GM18511 (cell line): Measurements from ENCODE around the gene PSPC1.
"Not testable (repeated sequence)": the region's sequence is repeated elsewhere in the genome, so short reads cannot be mapped to it uniquely, and the experiment has no call there.

ENCODE experiments used
- ATAC-seq: cut with Tn5 transposase; IDR thresholded peaks from one replicate; pipeline ENCODE4 v1.9.1; 2021; ENCODE audit warnings: mild to moderate bottlenecking, moderate library complexity; ENCODE audit not compliant: unreplicated experiment

The PSPC1 gene

GRCh38 chr13:19766591-19766990 lies 16.2 kb downstream of the PSPC1 start:
- ATAC-seq: no peak

- no peak for ATAC-seq
Measured at GRCh38 chr13:19764237-19764636, 18.5 kb downstream of the PSPC1 start.

GRCh38 chr13:19763618-19764017 lies 19.1 kb downstream of the PSPC1 start:
- ATAC-seq: no peak

- ATAC-seq: no peak
Measured at GRCh38 chr13:19759669-19760068, 23.1 kb downstream of the PSPC1 start.

GRCh38 chr13:19742643-19743042 lies 40.1 kb downstream of the PSPC1 start:
- no peak for ATAC-seq

- ATAC-seq: no peak
Measured at GRCh38 chr13:19737844-19738557, 44.7 kb downstream of the PSPC1 start.

DNA sequence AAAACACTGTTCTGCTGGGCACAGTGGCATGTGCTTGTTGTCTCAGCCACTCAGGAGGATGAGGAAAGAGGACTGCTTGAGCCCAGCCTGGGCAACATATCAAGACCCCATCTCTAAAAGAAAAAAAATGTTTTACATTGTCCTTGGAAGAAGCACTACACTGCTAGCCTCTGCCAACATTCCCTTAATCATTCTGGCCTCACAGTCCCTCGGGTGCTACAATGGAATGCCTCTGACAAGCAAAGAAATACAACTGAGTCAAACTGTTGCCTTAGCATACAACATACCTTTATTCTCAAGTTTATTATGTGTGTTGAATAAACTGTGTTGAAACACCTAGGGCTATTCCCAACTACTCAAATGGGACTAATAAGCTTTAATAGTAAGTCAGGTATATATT lies 56.1 kb downstream of the PSPC1 start:
- ATAC-seq: no peak

- no peak for ATAC-seq
Measured at GRCh38 chr13:19725320-19725719, 57.4 kb downstream of the PSPC1 start.

DNA sequence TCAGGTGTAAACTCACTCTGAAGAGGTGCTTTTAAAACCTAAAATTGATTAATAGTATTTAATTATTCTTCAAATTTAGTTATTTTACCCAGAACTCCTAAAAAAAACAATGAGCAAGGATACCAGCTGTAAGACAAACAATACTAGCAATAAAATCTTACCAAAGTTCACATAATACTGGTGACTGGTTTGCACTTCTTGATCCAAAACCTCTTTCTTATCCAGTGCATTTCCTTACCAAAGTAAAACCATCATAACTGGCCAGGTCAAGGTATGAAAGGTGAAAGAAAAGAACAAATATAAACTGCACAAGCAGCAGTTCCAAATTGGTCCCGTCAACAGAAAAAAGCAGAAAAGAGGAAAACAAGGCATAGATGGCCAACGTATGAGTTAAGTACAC lies 62.7 kb downstream of the PSPC1 start:
- no peak for ATAC-seq

GRCh38 chr13:19713186-19713965 lies 69.4 kb downstream of the PSPC1 start:
- ATAC-seq: no peak

- not testable (repeated sequence) for ATAC-seq
Measured at GRCh38 chr13:19709782-19710181, 73.0 kb downstream of the PSPC1 start.

DNA sequence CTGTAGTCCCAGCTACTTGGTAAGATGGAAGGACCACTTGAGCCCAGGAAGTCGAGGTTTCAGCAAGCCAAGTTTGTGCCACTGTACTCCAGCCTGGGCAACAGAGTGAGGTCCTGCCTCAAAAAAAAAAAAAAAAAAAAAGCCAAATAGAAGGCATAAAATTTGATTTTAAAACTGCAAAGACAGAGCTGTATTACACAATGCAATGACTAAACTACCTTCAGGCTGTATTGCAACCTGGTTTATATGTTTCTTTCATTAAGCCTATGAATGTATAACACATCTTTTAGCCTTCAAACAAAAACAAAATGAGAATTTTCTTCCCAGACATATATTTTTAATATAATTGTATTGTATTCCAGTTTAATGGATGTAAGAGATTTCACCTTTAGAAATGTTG lies 73.7 kb downstream of the PSPC1 start:
- not testable (repeated sequence) for ATAC-seq

DNA sequence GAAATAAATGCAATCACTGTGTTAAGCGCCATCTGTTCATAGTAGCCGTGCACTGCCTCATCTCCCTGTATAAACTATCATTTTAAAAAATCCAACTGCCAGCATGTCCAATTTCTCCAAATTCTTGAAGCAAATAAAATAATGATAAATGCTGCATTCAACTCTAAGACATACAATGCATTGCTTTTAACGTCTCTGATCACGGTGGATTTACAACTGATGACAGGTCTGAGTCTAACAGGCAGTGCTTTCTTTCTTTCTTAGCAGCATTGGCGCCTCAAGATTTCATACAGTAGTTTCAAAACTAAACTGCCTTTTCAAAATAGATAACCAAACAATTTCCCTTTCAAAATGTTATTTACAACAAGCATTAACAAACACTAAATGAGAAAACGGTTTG lies 78.5 kb downstream of the PSPC1 start:
- not testable (repeated sequence) for ATAC-seq

- ATAC-seq: not testable (repeated sequence)
Measured at GRCh38 chr13:19701619-19702018, 81.1 kb downstream of the PSPC1 start.

- ATAC-seq: not testable (repeated sequence)
Measured at GRCh38 chr13:19700963-19701362, 81.8 kb downstream of the PSPC1 start.

DNA sequence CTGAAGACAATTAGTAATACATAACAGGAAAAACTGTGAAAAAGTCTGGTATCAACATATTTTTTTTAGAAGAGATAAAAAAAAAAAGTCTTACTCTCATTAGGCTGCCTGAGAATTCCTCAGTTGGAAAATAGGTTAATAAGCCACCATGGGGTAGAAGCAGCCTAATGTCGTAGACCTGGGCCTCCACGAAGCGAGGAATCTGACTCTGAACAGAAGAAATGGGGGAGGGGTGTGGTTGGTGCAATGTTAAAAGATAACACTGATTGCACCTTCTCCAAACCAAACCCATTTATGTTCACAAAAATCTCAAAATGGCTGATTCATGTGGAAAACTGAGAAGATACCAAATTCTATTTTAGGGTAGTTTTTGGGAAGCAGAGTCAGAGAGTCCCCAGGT lies 86.9 kb downstream of the PSPC1 start:
- ATAC-seq: no peak

DNA sequence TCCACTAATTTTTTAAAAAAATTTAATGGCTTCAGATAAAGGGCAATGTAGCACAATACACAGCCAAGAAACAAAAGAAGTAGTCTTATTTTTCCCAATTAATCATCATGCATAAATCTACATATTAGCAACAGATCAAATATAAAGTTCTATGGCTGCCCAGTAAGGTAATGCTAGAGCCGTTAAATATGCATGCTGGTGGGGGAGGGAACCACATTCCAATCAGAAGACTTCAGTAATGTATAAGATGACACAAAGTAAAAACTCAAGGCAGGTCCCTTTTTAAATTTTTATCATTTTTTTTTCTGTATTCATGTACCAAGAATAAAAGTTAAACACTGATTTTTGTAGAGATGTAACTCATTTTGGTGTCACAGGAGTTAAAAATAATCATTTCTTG lies 87.3 kb downstream of the PSPC1 start:
- ATAC-seq: no peak

DNA sequence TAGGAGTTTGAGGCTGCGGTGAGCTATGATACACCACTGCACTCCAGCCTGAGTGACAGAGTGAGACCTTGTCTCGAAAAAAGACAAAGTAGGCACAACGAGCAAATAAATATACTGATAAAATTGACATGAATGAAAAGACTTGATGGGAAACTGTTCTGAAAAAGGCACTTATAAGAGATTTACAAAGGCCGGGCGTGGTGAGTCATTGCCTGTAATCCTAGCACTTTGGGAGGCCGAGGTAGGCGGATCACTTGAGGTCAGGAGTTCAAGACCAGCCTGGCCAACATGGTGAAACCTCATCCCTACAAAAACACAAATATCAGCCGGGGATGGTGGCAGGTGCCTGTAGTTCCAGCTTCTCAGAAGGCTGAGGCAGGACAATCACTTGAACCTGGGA lies 91.3 kb downstream of the PSPC1 start:
- not testable (repeated sequence) for ATAC-seq

DNA sequence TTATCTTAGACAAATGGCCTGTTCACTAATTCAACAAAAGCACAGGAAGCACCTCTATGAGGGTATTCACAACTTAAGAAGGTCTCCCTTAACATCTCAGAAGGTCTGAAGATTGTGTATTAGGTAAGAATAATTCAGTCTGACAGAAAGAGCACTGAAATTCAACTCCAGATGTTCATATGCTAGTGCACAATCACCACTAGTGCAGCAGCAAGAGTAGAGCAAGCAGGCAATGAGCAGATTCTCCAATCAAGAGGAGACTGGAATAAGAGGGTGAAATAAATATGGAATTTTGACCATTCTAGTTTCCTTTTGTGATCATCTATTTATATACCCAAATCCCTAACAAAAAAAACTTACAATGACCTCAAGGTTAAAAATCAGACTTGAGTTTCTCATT lies 97.3 kb downstream of the PSPC1 start:
- no peak for ATAC-seq

DNA sequence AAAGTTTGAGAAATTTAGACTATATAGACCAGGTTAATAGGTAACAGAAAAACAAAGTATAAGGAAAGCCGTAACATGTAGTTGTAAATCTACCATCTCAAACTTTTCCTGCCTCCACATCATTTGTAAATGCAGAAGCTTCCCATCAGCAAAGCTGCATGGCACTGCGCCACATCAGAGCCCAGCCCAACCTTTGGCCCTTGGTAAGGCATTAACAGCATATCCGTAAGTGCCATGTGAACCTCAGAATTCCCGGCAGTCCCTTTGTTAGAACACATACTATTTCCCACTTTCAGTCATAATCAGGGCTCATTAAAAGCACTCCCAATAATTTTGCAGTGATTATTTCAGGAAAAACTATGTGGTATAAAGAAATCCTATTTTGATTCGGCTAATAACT lies 97.7 kb downstream of the PSPC1 start:
- ATAC-seq: no peak

DNA sequence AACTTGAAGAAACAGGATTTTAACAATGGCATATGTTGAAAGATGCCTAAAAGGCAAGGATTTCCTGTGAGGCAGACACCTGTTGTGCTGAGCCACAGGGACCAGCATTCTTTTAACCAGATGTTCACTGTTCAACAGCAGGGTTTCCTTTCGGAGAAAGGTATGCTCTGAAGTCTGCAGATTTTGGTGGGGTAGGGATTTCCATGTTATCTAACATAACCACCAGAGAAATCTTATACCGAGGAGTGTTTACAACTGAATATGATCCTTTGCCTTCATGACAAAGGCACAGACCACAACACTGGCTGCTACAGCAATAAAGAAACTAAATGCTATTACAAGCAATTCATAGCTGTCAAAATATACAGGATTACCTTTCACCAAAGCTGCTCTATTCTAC lies 101.2 kb downstream of the PSPC1 start:
- ATAC-seq: no peak

DNA sequence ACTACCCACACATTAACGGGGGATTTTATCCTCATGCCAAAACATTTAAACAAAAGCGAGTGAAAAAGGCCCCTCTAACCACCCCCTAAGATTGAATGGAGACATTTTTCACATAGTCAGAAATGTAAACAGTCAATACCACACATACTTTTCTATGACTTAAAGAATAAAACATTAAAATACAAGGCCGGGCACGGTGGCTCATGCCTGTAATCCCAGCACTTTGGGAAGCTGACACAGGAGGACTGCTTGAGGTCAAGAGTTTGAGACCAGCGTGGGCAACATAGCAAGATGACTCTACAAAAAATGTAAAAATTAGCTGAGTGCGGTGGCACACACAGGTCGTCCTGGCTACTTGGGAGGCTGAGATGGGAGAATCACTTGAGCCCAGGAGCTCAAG lies 102.0 kb downstream of the PSPC1 start:
- ATAC-seq: no peak
